Ovary (tissue), 9 donors: ENCODE measurements around the gene WNT7A. TPM values are rescaled to one million over a fixed set of nuclear protein-coding genes. Genes with fewer than 3 reads are reported as not detected.
"Not testable (repeated sequence)": the region's sequence is repeated elsewhere in the genome, so short reads cannot be mapped to it uniquely, and the experiment has no call there.

Experiments
- DNase-seq, 5 donors: peaks; one replicate each; pipeline ENCODE4 v3.0.0-alpha.2; 2019 to 2020
- H3K27ac ChIP-seq, 2 donors: fragments of 200-600 bp; one replicate each; pipeline versions ENCODE4 v1.5.1 to v1.8.0; 2019 to 2022
- H3K27me3 ChIP-seq: fragments of 200-600 bp; one replicate; pipeline ENCODE4 v1.8.0; 2022
- H3K36me3 ChIP-seq: fragments of 200-600 bp; sonication (generic); one replicate; pipeline ENCODE4 v1.5.1; 2019
- H3K4me1 ChIP-seq: one replicate; pipeline ENCODE4 v1.8.1; 2013; ENCODE audit warnings: mild to moderate bottlenecking, moderate library complexity; ENCODE audit not compliant: insufficient read depth
- H3K4me3 ChIP-seq: fragments of 200-600 bp; sonication (generic); one replicate; pipeline ENCODE4 v1.5.1; 2017
- H3K9me3 ChIP-seq, 2 donors: fragments of 200-600 bp in 1 of 2; sonication (generic) in 1 of 2; one replicate each; pipeline versions ENCODE4 v1.5.1 to v1.8.1; 2013 to 2019; ENCODE audit warnings: mild to moderate bottlenecking in 1 of 2, moderate library complexity in 1 of 2
- EP300 ChIP-seq: sonication (generic); formaldehyde crosslinking; IDR thresholded peaks from one replicate; pipeline ENCODE4 v1.6.1; 2017; ENCODE audit warnings: antibody characterized with exemption
- POLR2A ChIP-seq: fragments of 450-650 bp; IDR thresholded peaks from one replicate; pipeline ENCODE4 v1.6.1; 2017; ENCODE audit warnings: antibody characterized with exemption, mild to moderate bottlenecking, moderate library complexity
- WGBS, 3 donors: extraction: QIAGEN DNeasy Blood & Tissue Kit in 1 of 3; methylation state at CpG; one replicate each; pipeline versions ENCODE4 v1.1.5 to v1.1.7; 2013 to 2017; 5-methylcytosine and 5-hydroxymethylcytosine counted together
- intact Hi-C, 4 donors: fragments of 100-400 bp; cut with DNase I; formaldehyde crosslinking; loops; one replicate each; pipeline versions ENCODE4 v1.11.0 to v1.15.1; 2022 to 2023
- polyA plus RNA-seq, 2 donors: library from polyadenylated mRNA; stranded (reverse); fragments of 200-250 nt in 1 of 2; fragments of 350-450 nt in 1 of 2; fragmentation: Illumina TruSeq in 1 of 2; extraction: RNeasy Lipid Tissue Mini Kit (QIAGEN cat#74804) in 1 of 2; gene quantifications; one replicate each; pipeline ENCODE4 v1.2.3, GENCODE V29; 2013 to 2014
- total RNA-seq, 7 donors: library from RNA; depleted of rRNA in 2 of 7; stranded (reverse); fragments of >200 nt in 2 of 7; fragmentation: NEBNext Ultra II Directional in 3 of 7; extraction: Animal tissue kit (Norgen Biotek cat#: 25700) in 3 of 7; gene quantifications; one replicate each; pipeline versions ENCODE4 v1.1.0 to v1.2.4, GENCODE V29; 2016 to 2023
- TF ChIP-seq, protein P1 (sequence below), 3 donors: fragments of 450-650 bp in 2 of 3; fragments of 200-600 bp in 1 of 3; IDR thresholded peaks; one replicate each; pipeline versions ENCODE4 v1.5.1 to v1.8.0; 2016 to 2022; ENCODE audit warnings: antibody characterized with exemption in 3 of 3, mild to moderate bottlenecking in 1 of 3
- donor health status: DM: no; HTN: no; CAD: no; lungs with moderate emphysema.
- donor health status: DM: no; HTN: no; CAD: no.
- donor health status: Bipolar disorder and iron deficiency.
- donor health status: DM: yes; HTN: yes; CAD: no.
- donor health status: DM: no; HTN: no; CAD: no.
- donor health status: DM: yes; HTN: yes; CAD: no.

Gene WNT7A
- total and polyA plus RNA-seq, 9 donors, result 0.22 to 0.83 (median 0.34) TPM; not detected in 6

DNA sequence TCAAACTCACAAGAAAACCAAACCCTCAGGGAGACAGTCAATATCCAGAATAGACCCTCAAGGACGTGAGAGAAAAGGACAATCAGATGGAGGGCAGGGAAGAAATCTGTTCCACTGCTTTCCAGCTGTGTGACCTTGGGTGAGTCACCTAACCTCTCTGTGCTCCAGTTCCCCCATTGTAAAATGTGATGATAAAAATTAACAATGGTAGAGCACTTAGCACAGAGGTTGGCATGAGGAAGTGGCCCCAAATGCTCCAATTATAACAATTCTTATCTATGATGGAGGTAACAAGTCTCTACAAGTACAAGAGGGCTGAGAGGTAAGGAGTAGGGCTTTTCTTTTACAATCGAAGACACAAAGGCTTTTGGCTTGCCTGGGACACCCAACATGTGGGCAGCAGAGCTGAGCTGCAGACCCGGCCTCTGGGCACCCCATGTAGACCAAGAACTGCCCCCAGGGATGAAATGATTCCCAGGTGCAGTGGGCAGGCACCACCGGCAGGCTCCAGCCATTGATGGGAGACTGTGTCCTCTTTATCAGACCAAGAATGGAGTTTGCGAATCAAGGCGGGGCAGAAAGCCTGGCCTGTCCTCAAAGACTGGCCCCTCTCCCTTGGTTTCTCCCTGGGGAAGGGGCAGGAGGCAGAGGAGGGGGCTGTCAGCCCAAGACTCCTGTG lies 22.0 kb downstream of the WNT7A start:
- H3K27ac ChIP-seq, result no peak overlapping the region
- H3K27me3 ChIP-seq, result no peaks in the 10 kb centered on the region
- no peak overlapping the region for H3K4me3 ChIP-seq
- no peak for TF ChIP-seq POLR2A
- TF ChIP-seq, protein P1, sequence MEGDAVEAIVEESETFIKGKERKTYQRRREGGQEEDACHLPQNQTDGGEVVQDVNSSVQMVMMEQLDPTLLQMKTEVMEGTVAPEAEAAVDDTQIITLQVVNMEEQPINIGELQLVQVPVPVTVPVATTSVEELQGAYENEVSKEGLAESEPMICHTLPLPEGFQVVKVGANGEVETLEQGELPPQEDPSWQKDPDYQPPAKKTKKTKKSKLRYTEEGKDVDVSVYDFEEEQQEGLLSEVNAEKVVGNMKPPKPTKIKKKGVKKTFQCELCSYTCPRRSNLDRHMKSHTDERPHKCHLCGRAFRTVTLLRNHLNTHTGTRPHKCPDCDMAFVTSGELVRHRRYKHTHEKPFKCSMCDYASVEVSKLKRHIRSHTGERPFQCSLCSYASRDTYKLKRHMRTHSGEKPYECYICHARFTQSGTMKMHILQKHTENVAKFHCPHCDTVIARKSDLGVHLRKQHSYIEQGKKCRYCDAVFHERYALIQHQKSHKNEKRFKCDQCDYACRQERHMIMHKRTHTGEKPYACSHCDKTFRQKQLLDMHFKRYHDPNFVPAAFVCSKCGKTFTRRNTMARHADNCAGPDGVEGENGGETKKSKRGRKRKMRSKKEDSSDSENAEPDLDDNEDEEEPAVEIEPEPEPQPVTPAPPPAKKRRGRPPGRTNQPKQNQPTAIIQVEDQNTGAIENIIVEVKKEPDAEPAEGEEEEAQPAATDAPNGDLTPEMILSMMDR (IDR thresholded peaks at IDR 0.05), result no peak
- DNase-seq, result no peak
- no peaks in the 10 kb centered on the region for H3K4me1 ChIP-seq
- no peaks in the 10 kb centered on the region for H3K36me3 ChIP-seq
- WGBS, 3 donors, result 50 to 65% (median 57%) methylated on average over 6 of the region's 6 CpGs
- intact Hi-C loops, result no loop called here
- H3K9me3 ChIP-seq, result no peaks in the 10 kb centered on the region

DNA sequence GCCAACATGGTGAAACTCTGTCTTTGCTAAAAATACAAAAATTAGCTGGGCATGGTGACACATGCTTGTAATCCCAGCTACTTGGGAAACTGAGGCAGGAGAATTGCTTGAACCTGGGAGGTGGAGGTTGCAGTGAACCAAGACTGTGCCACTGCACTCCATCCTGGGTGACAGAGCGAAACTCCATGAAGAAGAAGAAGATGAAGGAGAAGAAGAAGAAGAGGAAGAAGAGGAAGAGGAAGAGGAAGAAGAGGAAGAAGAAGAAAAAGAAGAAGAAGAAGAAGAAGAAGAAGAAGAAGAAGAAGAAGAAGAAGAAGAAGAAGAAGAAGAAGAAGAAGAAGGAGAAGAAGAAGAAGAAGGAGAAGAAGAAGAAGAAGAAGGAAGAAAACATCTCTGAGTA lies 23.2 kb downstream of the WNT7A start:
- H3K27me3 ChIP-seq, H3K36me3 ChIP-seq, H3K4me3 ChIP-seq, H3K9me3 ChIP-seq, H3K27ac ChIP-seq, intact Hi-C loops, DNase-seq, H3K4me1 ChIP-seq: not testable (repeated sequence)
- WGBS, 3 donors, result 83 to 88% (median 84%) methylated on average over 1 of the region's 1 CpG

DNA sequence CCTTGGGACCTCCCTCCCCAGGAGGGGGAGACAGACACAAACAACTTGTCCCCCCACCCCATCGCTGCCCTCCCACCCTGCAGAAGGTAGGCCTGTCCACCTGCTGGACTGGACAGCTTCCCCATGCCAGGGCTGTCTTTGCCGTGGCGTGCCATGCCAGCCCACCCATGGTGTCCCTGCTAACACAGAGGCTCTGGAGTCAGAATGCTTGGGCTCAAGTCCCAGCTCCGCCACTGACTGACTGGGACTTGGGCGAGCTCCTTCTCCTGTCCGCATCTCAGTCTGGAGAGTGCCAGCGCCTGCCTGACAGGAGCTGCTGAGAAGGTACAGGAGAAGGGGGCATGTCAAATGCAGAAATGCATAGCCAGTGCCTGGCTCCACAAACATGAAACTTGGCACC lies 23.9 kb downstream of the WNT7A start:
- no peak for DNase-seq
- 77 to 79% (median 78%) methylated on average over 6 to 7 of the region's 7 CpGs for WGBS, 3 donors
- H3K4me3 ChIP-seq, result no peak overlapping the region
- intact Hi-C loops, result no loop called here
- no peaks in the 10 kb centered on the region for H3K27me3 ChIP-seq
- H3K27ac ChIP-seq, result no peak overlapping the region
- no peak for TF ChIP-seq POLR2A
- no peak for TF ChIP-seq EP300
- TF ChIP-seq, protein P1 (IDR thresholded peaks at IDR 0.05), result no peak
- no peaks in the 10 kb centered on the region for H3K4me1 ChIP-seq
- no peaks in the 10 kb centered on the region for H3K9me3 ChIP-seq
- H3K36me3 ChIP-seq, result no peaks in the 10 kb centered on the region

DNA sequence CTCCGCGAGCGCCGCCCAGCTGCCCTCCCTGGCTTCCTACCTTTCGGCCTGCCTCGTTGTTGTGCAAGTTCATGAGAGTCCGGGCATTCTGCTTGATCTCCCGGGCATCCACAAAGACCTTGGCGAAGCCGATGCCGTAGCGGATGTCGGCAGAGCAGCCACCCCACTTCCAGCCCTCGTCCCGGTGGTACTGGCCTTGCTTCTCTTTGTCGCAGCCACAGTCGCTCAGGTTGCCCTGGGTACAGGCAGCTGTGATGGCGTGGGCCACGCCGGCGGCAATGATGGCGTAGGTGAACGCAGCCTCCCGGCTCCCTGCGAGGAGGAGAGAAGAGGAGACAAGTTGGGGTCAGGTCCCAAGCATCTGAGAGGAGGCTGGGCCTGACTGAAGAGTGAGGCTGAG lies 25.4 kb downstream of the WNT7A start:
- H3K36me3 ChIP-seq, result no peaks in the 10 kb centered on the region
- intact Hi-C loops, result no loop called here

DNA sequence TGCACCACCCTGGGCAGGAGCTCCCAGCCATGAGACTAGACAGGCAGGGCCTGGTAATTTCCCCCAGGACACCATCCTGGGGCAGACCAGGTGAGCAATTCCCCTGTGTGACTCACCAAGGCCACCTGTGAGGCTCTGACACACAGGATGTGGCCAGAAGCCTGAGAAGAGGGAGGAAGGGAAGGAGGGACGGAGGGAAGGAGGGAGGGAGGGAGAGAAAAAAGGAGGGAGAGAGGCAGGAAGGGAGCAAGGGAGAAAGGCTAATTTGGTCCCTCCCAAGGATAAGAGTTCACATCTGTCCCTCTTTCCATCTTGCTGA lies 25.9 kb downstream of the WNT7A start:
- WGBS, 3 donors, result 35 to 63% (median 55%) methylated on average over 1 of the region's 1 CpG
- no peaks in the 10 kb centered on the region for H3K4me1 ChIP-seq
- TF ChIP-seq, protein P1 (IDR thresholded peaks at IDR 0.05), result no peak
- DNase-seq, result no peak
- no peaks in the 10 kb centered on the region for H3K36me3 ChIP-seq
- H3K27me3 ChIP-seq, result no peaks in the 10 kb centered on the region
- H3K4me3 ChIP-seq, result no peak overlapping the region
- intact Hi-C loops, result no loop called here
- H3K9me3 ChIP-seq, result no peaks in the 10 kb centered on the region
- no peak overlapping the region for H3K27ac ChIP-seq

More for the DNA sequence above, 25.4 kb downstream of the WNT7A start:
- no peaks in the 10 kb centered on the region for H3K27me3 ChIP-seq
- WGBS, 3 donors, result 85 to 88% (median 87%) methylated on average over 25 of the region's 25 CpGs
- no peaks in the 10 kb centered on the region for H3K4me1 ChIP-seq
- no peak for DNase-seq
- no peak overlapping the region for H3K4me3 ChIP-seq
- H3K9me3 ChIP-seq, result no peaks in the 10 kb centered on the region
- TF ChIP-seq EP300 (no peak), POLR2A (no peak)
- TF ChIP-seq, protein P1 (IDR thresholded peaks at IDR 0.05), result no peak
- no peak overlapping the region for H3K27ac ChIP-seq
